IPS-18a (cell line): ENCODE data around the gene TGFBR2.

Experiments
- H3K27ac ChIP-seq: one replicate; pipeline ENCODE4 v1.5.1; 2013; ENCODE audit warnings: low read length
- H3K27me3 ChIP-seq: one replicate; pipeline ENCODE4 v1.6.1; 2013; ENCODE audit warnings: mild to moderate bottlenecking, low read length; ENCODE audit not compliant: control insufficient read depth, insufficient read depth
- H3K36me3 ChIP-seq: one replicate; pipeline ENCODE4 v1.6.1; 2013; ENCODE audit warnings: low read depth, low read length; ENCODE audit not compliant: control insufficient read depth
- H3K4me1 ChIP-seq: one replicate; pipeline ENCODE4 v1.6.1; 2013; ENCODE audit warnings: low read depth, low read length; ENCODE audit not compliant: control insufficient read depth
- H3K4me3 ChIP-seq: one replicate; pipeline ENCODE4 v1.5.1; 2013; ENCODE audit warnings: low read length
- H3K9ac ChIP-seq: one replicate; pipeline ENCODE4 v1.6.1; 2013; ENCODE audit warnings: mild to moderate bottlenecking, low read length, moderate library complexity
- H3K9me3 ChIP-seq: one replicate; pipeline ENCODE4 v1.6.1; 2013; ENCODE audit warnings: low read depth, low read length; ENCODE audit not compliant: control insufficient read depth

The TGFBR2 gene

DNA sequence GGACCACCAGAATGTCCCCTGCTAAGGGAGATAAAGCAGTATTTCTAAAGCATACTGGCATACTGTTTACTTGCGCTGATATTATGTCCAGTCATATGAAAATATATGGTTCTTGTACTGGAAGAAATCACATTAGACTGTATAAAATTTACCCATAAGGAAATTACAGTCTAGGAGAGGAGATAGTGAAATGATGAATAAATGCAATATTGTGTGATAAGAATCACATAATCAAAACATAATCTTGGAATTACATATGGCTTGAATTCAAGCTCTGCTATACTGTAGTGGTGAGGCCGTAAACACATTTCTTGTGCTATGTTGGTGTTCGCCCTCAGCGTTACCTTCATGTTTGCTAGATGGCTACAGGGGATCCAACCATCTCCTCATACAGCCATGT, 20.7 kb upstream of the TGFBR2 start:
- Histone ChIP-seq H3K9ac (no peak overlapping the region), H3K27me3 (no peaks in the 10 kb centered on the region), H3K9me3 (no peaks in the 10 kb centered on the region), H3K27ac (no peak overlapping the region), H3K4me3 (no peak overlapping the region), H3K36me3 (no peaks in the 10 kb centered on the region), H3K4me1 (no peaks in the 10 kb centered on the region)

DNA sequence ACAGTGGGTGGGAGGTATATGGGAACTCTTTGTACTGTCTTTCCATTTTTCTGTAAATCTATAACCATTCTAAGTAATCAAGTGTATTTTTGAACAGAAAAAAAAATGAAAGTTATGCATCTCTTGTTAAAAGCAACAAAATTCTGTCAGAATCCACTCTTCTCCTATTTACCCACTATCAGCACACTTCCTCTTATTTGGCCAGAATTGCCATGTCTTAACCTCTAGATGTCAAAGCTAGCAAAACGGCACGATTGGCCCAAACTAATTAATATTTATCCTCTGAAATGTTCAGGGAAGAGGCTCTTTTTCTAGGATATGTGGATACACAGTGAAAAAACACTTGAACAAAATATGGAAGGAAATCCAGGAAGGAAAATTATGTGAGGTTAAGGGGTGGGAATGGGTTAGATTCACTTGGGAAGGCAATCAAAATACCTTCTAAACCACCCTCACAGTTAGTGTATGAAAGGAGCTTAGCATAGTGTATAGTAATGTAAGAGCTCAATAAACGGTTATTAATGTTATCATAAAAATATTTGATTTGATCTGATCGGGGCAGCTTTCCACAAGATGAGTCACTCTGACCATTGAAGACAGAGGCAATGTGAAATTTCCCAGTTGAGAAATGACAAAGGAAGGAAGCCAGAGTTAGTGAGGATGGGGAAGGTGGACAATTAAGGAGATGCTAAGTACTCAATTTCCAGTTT, 20.1 kb upstream of the TGFBR2 start:
- Histone ChIP-seq H3K9me3 (no peaks in the 10 kb centered on the region), H3K36me3 (no peaks in the 10 kb centered on the region), H3K4me3 (no peak overlapping the region), H3K9ac (no peak overlapping the region), H3K27ac (no peak overlapping the region), H3K4me1 (no peaks in the 10 kb centered on the region), H3K27me3 (no peaks in the 10 kb centered on the region)

DNA sequence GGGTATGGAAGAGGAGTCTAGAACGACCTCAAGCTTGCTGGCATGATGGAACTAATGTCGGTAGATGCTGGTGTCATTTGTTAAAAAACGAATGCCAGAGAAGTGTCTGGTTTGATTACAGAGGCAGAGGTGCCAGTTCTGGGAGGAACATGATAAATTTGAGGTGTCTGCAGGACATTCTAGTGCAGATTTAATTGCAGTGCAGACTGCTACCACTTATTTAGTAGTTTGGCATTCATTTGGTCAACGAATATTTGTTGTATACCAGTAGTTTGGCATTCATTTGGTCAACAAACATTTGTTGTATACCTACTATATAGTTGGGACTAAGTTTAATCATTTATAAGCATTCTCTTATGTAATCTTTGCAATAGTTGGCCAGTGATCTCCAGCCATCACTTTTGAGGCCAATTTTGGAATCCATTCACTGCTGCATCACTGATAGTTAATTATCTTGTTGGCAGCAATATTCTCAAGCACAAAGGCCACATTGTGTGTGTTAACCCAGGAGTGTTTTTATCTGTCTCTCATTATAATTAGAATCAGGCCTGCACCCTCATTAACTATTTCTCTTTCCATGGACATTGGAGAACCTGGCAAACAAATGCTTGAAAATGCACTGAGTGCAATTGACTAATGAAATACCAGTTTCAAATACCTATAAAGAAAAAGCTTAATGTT, 19.5 kb upstream of the TGFBR2 start:
- Histone ChIP-seq H3K36me3 (no peaks in the 10 kb centered on the region), H3K9me3 (no peaks in the 10 kb centered on the region), H3K4me3 (no peak overlapping the region), H3K27ac (no peak overlapping the region), H3K4me1 (no peaks in the 10 kb centered on the region), H3K27me3 (no peaks in the 10 kb centered on the region), H3K9ac (no peak overlapping the region)

DNA sequence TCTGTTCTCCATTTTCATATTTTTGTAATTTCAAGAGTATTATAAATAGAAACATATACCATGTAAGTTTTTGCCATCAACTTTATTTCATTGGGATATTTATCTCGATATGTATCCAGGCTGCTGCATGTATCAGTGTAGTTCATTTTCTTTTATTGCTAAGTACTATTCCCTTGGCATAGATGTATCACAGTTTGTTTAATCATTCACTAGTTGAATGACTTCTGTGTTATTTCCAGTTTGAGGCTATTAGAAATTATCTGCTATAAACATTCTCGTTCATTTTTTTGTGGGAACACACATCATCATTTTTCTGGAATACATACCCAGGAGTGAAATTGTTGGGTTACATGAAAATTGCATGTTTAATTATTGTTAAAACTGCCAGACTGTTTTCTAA, 18.5 kb upstream of the TGFBR2 start:
- Histone ChIP-seq H3K27ac (no peak overlapping the region), H3K9me3 (no peaks in the 10 kb centered on the region), H3K36me3 (no peaks in the 10 kb centered on the region), H3K4me3 (no peak overlapping the region), H3K4me1 (no peaks in the 10 kb centered on the region), H3K9ac (no peak overlapping the region), H3K27me3 (no peaks in the 10 kb centered on the region)

DNA sequence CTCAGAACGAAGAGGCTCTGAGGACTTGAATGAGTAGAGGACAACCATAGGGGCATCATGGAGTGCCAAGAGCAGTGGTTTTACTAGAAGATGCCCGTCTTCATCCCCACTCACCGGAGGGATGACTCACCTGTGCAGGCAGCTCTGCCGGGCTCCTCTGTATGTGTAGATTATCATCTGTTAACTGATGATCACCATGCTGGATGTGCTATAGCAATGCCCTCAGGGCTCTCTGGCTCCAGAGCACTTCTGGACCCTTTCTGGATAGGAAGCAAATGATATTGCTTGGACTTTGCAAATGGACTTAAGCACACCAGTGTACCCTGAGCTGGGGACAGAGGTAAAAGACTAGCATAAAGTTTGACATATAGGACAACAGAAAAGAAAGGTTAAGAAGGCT, 10.2 kb upstream of the TGFBR2 start:
- H3K9me3 ChIP-seq, result no peaks in the 10 kb centered on the region
- no peaks in the 10 kb centered on the region for H3K4me1 ChIP-seq
- H3K4me3 ChIP-seq, result no peak overlapping the region
- H3K27ac ChIP-seq, result no peak overlapping the region
- H3K9ac ChIP-seq, result no peak overlapping the region
- no peaks in the 10 kb centered on the region for H3K36me3 ChIP-seq
- H3K27me3 ChIP-seq, result no peaks in the 10 kb centered on the region

DNA sequence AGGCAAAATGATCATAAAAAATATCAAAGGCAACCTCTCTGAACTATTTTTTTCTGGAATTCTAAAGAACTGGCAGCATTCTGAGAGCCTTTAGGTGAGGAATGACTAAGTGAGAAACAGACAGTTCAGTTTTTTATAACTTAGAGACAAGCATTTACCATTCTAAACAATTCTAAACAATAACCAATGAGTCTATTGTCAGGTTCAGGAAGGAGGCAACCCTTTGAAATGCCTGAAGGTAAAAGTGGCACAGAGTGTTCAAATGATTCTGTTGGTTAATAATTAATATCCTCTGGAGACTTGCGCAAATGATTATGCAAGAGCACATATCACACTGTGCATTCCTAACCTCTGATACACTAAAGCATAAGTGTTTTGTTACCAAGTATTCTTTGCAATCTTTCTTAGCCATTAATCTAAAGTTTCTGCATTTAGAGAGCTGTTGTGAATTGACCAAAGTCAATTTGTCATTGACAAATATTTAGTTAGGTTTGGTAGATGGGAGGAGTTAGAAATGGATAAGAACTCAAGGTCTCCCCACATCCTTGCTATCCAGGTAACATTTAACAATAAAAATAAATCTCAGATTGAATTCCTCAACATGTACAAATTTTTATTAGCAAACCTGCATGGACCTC, 9.2 kb upstream of the TGFBR2 start:
- Histone ChIP-seq H3K9ac (no peak overlapping the region), H3K4me1 (no peaks in the 10 kb centered on the region), H3K27ac (no peak overlapping the region), H3K4me3 (no peak overlapping the region), H3K27me3 (no peaks in the 10 kb centered on the region), H3K9me3 (no peaks in the 10 kb centered on the region), H3K36me3 (no peaks in the 10 kb centered on the region)

DNA sequence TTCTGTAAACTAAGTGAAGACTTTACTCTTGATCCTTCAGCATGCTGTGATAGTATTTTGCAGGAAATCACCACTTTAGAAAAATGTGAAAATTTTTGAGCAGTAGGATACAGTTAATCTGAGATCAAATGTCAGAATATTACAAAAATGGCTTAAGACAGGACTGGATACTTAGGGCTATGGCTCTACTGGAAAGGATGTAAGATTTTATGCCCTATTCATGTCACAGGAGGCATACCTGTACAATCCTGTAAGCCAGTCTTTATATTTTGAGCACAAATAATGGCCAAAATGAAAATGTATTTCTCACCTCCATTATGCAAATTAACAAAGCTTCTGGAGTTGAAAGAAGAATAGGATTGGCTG, 8.6 kb upstream of the TGFBR2 start:
- Histone ChIP-seq H3K36me3 (no peaks in the 10 kb centered on the region), H3K9ac (no peak overlapping the region), H3K9me3 (no peaks in the 10 kb centered on the region), H3K4me3 (no peak overlapping the region), H3K27ac (no peak overlapping the region), H3K4me1 (no peaks in the 10 kb centered on the region), H3K27me3 (no peaks in the 10 kb centered on the region)

DNA sequence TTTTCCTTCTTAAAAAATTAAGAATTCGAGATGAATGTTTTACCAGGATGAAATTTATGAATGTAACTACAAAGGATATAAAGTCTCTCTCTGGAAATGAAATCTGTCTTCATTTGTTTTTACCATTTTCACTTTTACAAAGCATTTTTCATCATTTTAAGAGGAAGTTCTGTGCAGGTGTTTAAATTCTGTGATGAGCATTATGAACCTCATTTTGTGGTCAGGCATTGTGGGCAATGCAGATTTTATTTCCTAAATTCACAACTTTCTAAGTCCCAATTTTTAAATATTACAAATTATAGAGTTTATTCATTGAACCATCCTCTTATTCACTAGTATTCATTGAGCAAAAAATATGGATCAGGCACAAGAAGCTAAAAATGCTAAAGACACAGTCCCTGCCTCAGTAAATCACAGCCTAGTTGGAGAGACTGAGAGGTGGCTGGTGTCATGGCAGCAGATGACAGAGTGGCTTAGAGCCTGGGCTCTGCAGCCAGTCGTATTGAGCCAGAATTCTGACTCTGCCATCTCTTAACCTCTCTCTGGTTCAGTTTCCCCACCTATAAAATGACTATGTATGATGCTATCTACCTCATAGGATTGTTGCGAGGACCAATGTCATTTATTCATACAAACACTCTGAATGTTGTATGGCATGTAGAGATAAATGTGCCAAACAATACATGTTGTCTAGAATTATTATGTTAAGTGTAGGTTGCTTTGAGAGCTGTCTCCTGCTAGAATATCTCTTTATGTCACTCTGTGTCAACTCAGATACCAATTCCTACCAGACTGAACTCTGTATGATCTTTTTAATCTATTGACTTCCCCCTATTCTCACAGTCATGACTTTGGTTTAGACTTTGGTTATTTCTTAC, 7.5 kb upstream of the TGFBR2 start:
- H3K36me3 ChIP-seq, result no peaks in the 10 kb centered on the region
- no peaks in the 10 kb centered on the region for H3K27me3 ChIP-seq
- H3K9me3 ChIP-seq, result no peaks in the 10 kb centered on the region
- H3K9ac ChIP-seq, result no peak overlapping the region
- H3K4me1 ChIP-seq, result no peaks in the 10 kb centered on the region
- H3K4me3 ChIP-seq, result no peak overlapping the region
- H3K27ac ChIP-seq, result no peak overlapping the region

DNA sequence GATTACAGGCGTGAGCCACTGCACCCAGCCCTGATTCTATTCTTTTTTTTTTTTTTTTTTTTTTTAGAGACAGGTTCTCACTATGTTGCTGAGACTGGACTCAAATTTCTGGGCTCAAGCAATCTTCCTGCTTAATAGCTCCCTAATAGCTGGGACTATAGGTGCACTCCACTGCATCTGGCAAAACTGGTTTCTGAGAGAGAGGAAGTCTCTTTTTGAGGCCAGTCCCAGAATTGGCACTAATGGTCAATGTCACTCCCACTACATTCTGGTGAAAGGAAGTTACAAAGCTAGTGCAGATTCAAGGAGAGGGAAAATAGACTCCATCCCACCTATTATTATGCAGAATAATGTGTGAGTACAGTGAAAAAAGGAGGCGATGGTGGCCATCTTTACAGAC, 5.8 kb upstream of the TGFBR2 start:
- Histone ChIP-seq H3K4me3 (no peak overlapping the region), H3K9me3 (no peaks in the 10 kb centered on the region), H3K27me3 (peaks cover 11% of the 10 kb centered on the region), H3K4me1 (peaks cover 1% of the 10 kb centered on the region), H3K36me3 (no peaks in the 10 kb centered on the region), H3K27ac (no peak overlapping the region), H3K9ac (no peak overlapping the region)

DNA sequence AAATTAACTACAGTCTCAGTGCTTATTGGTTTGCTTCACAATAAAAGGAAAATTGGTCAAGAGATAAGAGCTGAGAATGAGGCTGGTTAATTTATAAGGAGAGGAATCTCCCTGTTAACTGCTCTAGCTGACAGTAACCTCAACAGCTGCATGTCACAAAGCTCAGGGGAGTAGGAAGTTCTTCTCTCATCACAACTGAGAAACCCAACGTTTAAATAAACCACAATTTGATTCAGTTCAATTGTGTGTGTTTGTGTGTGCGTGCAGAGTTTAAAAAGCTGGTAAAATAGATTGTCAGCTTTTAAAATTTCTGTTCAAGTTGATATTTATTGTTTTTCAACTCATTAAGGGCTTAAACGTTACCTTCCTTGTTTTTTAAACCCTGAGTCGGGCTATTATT, 3.5 kb upstream of the TGFBR2 start:
- Histone ChIP-seq H3K36me3 (no peaks in the 10 kb centered on the region), H3K9me3 (no peaks in the 10 kb centered on the region), H3K27me3 (peaks cover 17% of the 10 kb centered on the region), H3K4me1 (peaks cover 7% of the 10 kb centered on the region), H3K27ac (no peak overlapping the region), H3K4me3 (no peak overlapping the region), H3K9ac (no peak overlapping the region)

DNA sequence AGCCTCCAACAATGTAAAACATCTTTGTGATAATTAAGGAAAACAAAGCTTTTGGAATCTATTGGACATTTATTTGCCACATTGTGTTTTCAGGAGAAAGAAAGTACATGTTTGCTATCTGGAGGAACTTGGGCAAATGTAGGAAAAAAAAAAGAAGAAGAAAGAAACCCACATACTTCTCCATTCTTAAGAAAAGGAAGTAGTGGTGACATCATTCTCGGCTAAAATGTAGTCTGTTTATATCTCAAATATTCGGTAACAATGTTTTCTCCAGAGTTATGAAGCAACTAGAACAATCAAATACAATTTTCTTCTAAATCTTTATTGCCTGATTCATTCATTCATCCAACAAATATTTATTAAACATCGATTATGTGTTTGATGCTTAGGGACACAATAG, 2.3 kb upstream of the TGFBR2 start:
- Histone ChIP-seq H3K36me3 (no peaks in the 10 kb centered on the region), H3K9ac (no peak overlapping the region), H3K27me3 (peaks cover 17% of the 10 kb centered on the region), H3K9me3 (no peaks in the 10 kb centered on the region), H3K27ac (no peak overlapping the region), H3K4me3 (no peak overlapping the region), H3K4me1 (peaks cover 12% of the 10 kb centered on the region)
